NB4 (cell line): ENCODE measurements around the gene SDK2.

Experiments used
- DNase-seq: peaks from one replicate; pipeline ENCODE4 v3.0.0; 2010; ENCODE audit warnings: low read depth
- H3K4me3 ChIP-seq: one replicate; pipeline ENCODE4 v1.5.1; 2011; ENCODE audit warnings: mild to moderate bottlenecking, low read depth, low read length, moderate library complexity
- CTCF ChIP-seq: IDR thresholded peaks from one replicate; pipeline ENCODE4 v1.5.1; 2012; ENCODE audit warnings: low read depth, low read length
- MAX ChIP-seq: IDR thresholded peaks from 2 replicates; pipeline ENCODE4 v1.6.1; 2011; ENCODE audit warnings: low read depth, low read length
- MYC ChIP-seq: IDR thresholded peaks from 2 replicates; pipeline ENCODE4 v1.6.1; 2011; ENCODE audit warnings: low read depth, low read length
- POLR2A ChIP-seq: IDR thresholded peaks from 2 replicates; pipeline ENCODE4 v1.6.1; 2011; ENCODE audit warnings: mild to moderate bottlenecking; ENCODE audit not compliant: insufficient read length; ENCODE audit errors: extremely low read depth

SDK2 gene

GRCh38 chr17:73436954-73437353 lies 207.3 kb downstream of the SDK2 start:
- TF ChIP-seq CTCF (no peak), MYC (no peak), POLR2A (no peak), MAX (no peak)
- no peak for DNase-seq
- no peak overlapping the region for H3K4me3 ChIP-seq

GRCh38 chr17:73435412-73435811 lies 208.8 kb downstream of the SDK2 start:
- no peak for DNase-seq
- TF ChIP-seq CTCF (no peak), POLR2A (no peak), MYC (no peak), MAX (no peak)
- no peak overlapping the region for H3K4me3 ChIP-seq

GRCh38 chr17:73434154-73434553 lies 210.1 kb downstream of the SDK2 start:
- TF ChIP-seq MYC (no peak), POLR2A (no peak), CTCF (no peak)
- no peak for DNase-seq
- H3K4me3 ChIP-seq: no peak overlapping the region

- DNase-seq: no peak
- H3K4me3 ChIP-seq: no peak overlapping the region
- TF ChIP-seq MAX (no peak), CTCF (no peak), POLR2A (no peak), MYC (no peak)
Observed at GRCh38 chr17:73433501-73433900, 210.7 kb downstream of the SDK2 start.

GRCh38 chr17:73432624-73433190 lies 211.5 kb downstream of the SDK2 start:
- no peak overlapping the region for H3K4me3 ChIP-seq
- no peak for TF ChIP-seq MAX
- no peak for TF ChIP-seq CTCF
- TF ChIP-seq POLR2A: no peak
- TF ChIP-seq MYC: no peak
- DNase-seq: no peak
